Mononuclear cell (primary cell): ENCODE measurements around the gene RPLP2. TPM values are rescaled to one million over a fixed set of nuclear protein-coding genes. Genes with fewer than 3 reads are reported as not detected.

Source experiments
- H3K27me3 ChIP-seq: 2 replicates; pipeline ENCODE4 v1.6.0; 2011; ENCODE audit warnings: low read length, control low read depth; ENCODE audit not compliant: insufficient read depth
- H3K4me1 ChIP-seq: 2 replicates; pipeline ENCODE4 v1.5.1; 2011; ENCODE audit warnings: mild to moderate bottlenecking, low read length, control low read depth; ENCODE audit not compliant: insufficient read depth
- H3K4me3 ChIP-seq: 2 replicates; pipeline ENCODE4 v1.5.1; 2011; ENCODE audit warnings: mild to moderate bottlenecking, low read length, moderate library complexity
- H3K9me3 ChIP-seq: 2 replicates; pipeline ENCODE4 v1.5.1; 2011; ENCODE audit warnings: low read depth, mild to moderate bottlenecking, control low read depth, low read length
- total RNA-seq: library from RNA; depleted of rRNA; stranded (reverse); fragments of >200 nt; gene quantifications from one replicate; pipeline ENCODE4 v1.2.3, GENCODE V29; 2012

RPLP2 gene
- total RNA-seq, 1 donor, result 653 TPM

DNA sequence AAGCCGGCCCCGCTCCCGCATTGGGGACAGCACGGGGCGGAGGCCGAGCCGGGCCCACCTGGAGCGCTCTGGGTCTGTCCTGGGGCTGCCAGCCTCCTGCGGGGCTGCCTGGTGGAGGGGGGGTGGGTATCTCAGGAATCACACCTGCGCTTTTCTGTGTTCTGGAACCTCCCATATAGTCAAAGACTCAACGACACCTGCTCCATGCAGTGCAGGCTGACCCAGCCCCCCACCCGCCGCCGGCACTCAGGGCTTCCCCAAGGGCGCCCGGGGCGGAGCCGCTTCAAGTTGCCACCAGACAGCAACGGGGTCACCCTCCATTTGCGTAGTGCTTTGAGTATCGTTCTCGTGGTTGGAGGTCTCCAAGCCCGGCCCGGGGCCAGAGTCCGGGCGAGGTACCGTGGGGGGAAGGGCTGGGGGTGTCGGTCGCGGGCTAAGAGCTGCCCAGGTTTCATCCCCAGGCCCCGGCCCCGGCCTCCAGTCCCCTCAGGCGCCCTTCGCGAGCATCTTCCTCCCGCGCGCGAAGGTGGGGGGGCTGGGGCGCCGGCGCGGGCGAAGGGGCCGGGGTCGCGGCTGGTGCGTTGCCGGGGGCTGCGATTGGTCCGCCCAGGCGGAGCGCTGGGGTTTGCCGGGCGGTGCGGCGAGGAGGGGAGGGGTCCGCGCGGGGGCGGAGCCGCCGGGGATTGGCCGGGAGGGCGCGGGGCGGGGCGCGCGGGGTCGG lies 39.5 kb downstream of the RPLP2 start:
- peaks cover 20% of the 10 kb centered on the region for H3K4me1 ChIP-seq
- H3K4me3 ChIP-seq, result no peak overlapping the region
- H3K27me3 ChIP-seq, result peaks cover 10% of the 10 kb centered on the region
- no peaks in the 10 kb centered on the region for H3K9me3 ChIP-seq

- Histone ChIP-seq H3K4me1 (peaks cover 12% of the 10 kb centered on the region), H3K27me3 (peaks cover 10% of the 10 kb centered on the region), H3K4me3 (no peak overlapping the region)
Observed at GRCh38 chr11:849951-850774, 40.4 kb downstream of the RPLP2 start.

DNA sequence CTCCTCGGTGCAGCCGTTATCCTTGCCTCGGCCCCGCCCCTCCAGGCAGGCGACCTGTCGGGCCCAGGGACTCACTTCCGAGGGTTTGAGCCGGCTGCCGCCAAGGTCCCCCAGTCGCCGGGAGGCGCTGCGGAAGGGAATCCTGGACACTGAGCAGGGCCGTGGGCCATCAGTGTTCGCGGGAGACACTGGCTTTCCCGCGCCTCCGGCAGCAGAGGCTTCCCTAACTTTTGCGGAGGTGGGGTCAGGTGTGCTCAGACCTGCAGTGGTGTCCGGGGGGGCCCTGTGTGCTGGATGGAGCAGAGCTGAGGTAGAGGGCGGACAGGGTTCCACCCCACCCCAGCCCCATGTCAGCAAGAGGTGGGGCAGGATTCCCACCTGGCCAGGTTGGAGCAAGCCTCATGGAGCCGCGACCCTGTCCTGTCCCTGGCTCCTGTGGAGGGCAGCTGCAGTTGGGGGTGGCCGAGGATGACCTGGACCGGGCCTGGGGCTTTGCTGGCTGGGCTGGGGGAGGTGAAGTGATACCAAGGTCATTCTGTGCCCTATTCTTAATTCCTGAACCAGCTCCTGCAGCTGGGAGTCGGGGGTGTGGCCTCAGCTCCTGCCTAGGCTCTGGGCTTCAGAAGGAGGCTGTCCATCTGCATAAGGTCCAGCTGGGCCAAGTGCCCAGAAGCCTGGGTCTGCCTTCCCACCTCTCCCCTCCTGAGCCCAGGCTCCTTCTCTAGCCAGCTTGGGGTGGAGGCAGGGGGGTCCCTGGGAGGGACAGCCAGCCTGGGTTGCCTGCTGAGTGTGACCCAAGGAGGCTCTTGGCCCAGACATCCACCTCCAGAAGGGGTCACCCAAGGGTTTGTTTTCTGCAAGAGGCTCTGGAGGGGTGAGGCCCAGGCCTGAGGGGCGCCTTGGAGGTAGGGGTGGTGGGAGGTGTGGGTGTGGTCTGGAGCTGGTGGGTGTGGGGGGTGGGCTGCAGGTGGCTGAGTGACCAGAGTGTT lies 41.3 kb downstream of the RPLP2 start:
- Histone ChIP-seq H3K4me1 (peaks cover 11% of the 10 kb centered on the region), H3K4me3 (no peak overlapping the region), H3K27me3 (peaks cover 10% of the 10 kb centered on the region), H3K9me3 (no peaks in the 10 kb centered on the region)

More at GRCh38 chr11:849951-850774, 40.4 kb downstream of the RPLP2 start:
- H3K9me3 ChIP-seq, result no peaks in the 10 kb centered on the region

- peaks cover 10% of the 10 kb centered on the region for H3K27me3 ChIP-seq
- H3K4me3 ChIP-seq, result no peak overlapping the region
- peaks cover 11% of the 10 kb centered on the region for H3K4me1 ChIP-seq
- no peaks in the 10 kb centered on the region for H3K9me3 ChIP-seq
Observed at GRCh38 chr11:852762-853161, 43.0 kb downstream of the RPLP2 start.

DNA sequence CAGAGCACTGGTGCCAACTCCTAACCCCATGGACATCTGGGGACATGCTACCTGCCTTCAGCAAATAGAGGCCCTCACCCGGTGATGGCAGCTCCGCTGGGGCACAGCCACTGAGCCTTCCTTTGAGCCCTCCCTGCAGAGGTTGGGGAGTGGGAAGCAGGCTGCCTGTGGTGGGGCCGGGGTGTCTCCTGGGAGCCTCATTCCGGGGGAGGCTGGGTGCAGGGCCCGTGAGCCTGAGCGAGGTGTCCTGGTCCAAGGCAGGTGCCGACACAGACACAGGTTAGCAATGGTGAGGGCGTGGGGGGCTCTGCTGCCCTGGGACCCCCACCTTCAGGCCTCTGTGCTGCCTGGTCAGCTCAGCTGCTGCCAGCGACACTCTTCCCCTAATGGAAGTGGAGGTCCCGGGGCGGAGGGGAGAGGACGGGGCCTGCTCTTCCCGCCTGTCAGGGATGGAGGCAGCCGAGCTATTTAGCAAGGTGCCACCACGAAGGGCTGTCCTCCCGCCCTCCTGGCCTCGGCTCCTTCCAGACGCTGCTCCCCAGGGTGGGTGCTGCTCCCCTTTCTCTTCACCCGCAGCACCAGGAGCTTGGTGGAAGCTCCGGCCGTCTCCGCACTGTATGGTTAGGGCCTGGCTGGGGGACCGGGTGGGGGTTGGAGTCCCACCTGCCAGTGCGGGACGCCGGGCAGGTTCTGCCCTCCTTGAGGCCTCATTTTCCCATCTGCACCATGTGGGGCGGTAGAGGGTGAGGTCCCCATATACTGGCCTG lies 44.1 kb downstream of the RPLP2 start:
- Histone ChIP-seq H3K27me3 (peaks cover 5% of the 10 kb centered on the region), H3K9me3 (no peaks in the 10 kb centered on the region), H3K4me3 (no peak overlapping the region), H3K4me1 (peaks cover 4% of the 10 kb centered on the region)

DNA sequence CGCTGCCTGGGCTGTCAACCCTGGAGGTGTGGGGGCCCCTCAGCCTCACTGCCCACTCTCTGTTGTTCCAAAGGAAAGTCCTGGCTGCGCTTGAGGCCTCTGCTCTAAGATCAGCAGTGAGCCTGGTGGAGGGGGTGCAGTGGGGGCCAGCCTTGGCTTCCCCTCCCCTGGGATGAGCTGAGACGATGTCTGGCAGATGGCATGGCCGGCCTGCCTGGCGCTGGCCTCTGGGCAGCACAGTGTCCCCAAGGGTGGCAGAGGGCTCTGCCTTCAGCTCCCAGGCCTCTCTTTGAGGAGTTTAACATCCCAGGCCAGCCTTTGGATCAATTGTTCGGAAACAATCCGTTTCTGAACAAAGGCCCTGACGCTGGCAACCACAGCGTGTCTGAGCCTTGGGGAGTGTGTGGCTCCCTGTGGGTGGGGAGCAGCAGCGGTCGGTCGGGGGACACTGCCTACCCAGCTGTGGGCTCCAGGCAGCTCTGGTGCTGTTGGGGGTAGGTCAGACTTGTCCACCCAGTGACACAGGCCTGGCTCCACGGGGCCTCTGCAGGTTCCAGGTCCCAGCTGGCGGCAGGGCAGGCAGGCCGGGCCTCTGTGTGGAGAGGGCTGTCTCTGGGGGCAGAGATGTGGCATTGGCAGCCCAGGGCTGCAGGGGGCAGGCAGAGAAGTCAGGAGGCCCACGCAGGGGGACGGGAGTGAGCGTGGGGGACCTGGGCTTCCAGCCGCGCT lies 45.0 kb downstream of the RPLP2 start:
- no peaks in the 10 kb centered on the region for H3K4me1 ChIP-seq
- H3K4me3 ChIP-seq, result no peak overlapping the region
- H3K9me3 ChIP-seq, result no peaks in the 10 kb centered on the region
- H3K27me3 ChIP-seq, result no peaks in the 10 kb centered on the region

GRCh38 chr11:855330-855674 lies 45.5 kb downstream of the RPLP2 start:
- H3K9me3 ChIP-seq, result no peaks in the 10 kb centered on the region
- no peaks in the 10 kb centered on the region for H3K27me3 ChIP-seq
- H3K4me3 ChIP-seq, result no peak overlapping the region
- H3K4me1 ChIP-seq, result no peaks in the 10 kb centered on the region

DNA sequence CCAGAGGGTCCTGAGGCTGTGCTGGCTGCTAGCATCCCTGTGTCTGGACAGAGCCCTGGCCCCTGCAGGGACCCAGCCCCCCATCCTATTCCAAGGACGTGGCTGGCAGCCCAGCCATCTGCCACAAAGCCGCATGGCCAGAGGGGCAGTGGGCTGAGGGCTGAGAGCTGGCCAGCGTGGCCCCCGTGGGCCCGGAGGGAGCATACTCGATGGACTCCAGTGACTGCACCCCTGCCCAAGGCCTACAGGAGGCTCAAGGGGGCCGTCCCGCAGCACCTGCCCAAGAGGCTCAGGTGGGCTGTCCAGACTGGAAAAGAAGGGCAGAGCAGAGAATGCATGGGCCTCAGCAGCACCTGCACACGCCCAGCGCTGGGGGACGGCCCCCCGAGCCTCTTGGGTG lies 46.0 kb downstream of the RPLP2 start:
- H3K27me3 ChIP-seq, result no peaks in the 10 kb centered on the region
- no peak overlapping the region for H3K4me3 ChIP-seq
- H3K9me3 ChIP-seq, result no peaks in the 10 kb centered on the region
- H3K4me1 ChIP-seq, result no peaks in the 10 kb centered on the region

GRCh38 chr11:856397-856796 lies 46.6 kb downstream of the RPLP2 start:
- Histone ChIP-seq H3K4me3 (no peak overlapping the region), H3K4me1 (no peaks in the 10 kb centered on the region), H3K27me3 (no peaks in the 10 kb centered on the region), H3K9me3 (no peaks in the 10 kb centered on the region)

DNA sequence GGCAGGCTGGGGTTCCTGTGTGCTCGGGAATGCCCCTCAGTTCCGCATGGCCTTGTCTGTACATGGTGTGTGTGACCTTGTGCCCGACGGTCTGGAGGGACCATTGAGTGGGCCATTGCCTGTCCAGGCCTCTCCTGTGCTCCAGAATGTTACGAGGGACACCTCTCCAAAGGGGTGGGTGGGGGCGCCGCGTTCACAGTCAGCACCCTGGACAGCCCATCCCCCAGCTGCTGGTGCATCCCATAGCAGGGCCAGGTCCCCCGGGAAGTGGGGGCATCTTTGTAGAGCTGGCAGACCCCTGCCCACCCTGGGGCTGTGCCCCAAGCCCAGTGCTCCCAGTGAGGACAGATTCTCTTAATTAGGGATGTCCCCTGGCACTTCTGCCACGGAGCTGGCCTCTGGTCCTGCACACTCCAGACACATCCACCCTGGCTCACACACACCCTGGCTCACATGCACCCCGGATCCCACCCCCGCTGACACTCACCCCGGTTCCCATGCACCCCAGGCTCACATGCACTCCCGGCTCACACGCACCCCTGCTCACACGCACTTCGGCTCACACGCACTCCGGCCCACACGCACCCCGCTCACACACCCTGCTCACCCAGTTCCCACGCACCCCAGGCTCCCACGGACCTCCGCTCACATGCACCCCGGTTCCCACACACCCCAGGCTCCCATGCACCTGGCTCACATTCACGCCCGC lies 48.4 kb downstream of the RPLP2 start:
- Histone ChIP-seq H3K4me3 (no peak overlapping the region), H3K4me1 (no peaks in the 10 kb centered on the region), H3K27me3 (no peaks in the 10 kb centered on the region), H3K9me3 (no peaks in the 10 kb centered on the region)

GRCh38 chr11:858762-859339 lies 49.1 kb downstream of the RPLP2 start:
- Histone ChIP-seq H3K27me3 (no peaks in the 10 kb centered on the region), H3K4me1 (no peaks in the 10 kb centered on the region)

GRCh38 chr11:859394-860131 lies 49.8 kb downstream of the RPLP2 start:
- no peaks in the 10 kb centered on the region for H3K4me1 ChIP-seq
- H3K9me3 ChIP-seq, result no peaks in the 10 kb centered on the region
- H3K4me3 ChIP-seq, result no peak overlapping the region
- no peaks in the 10 kb centered on the region for H3K27me3 ChIP-seq

More at GRCh38 chr11:858762-859339, 49.1 kb downstream of the RPLP2 start:
- no peak overlapping the region for H3K4me3 ChIP-seq
- no peaks in the 10 kb centered on the region for H3K9me3 ChIP-seq
